Measurements from ENCODE around the gene BLZF1.

Gene BLZF1

DNA sequence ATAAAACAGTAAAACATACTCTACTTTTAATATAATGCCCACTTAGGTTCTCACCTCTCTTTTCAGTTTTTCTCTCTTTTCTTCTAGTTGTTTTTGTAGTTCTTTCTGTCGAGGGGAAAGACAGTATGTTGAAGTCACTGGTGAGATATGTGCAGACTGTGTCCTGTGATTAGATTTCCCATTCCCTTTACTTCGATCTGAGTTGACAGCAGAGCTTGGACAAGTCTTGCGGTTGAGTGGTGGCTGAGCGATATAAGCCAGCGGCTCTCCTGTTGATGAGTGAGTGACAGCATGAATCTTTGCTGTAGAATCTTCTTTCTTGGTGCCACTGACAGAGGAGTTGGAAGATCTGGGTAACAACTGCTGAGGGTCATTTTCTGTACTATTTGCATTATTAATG, 53.3 kb downstream of the BLZF1 start:
- TF ChIP-seq CTCF (IDR thresholded peaks at IDR 0.05; ENCODE audit: low read depth, low read length, poor library complexity, severe bottlenecking) = no peak
- no peak for TF ChIP-seq EZH2phosphoT487 (IDR thresholded peaks at IDR 0.05; ENCODE audit: borderline replicate concordance, low read length)
- H3K9me3 ChIP-seq (ENCODE audit: control insufficient read depth, insufficient read depth, low read length) = no peaks in the 10 kb centered on the region
- no peaks in the 10 kb centered on the region for H3K9me2 ChIP-seq (replicated peaks; ENCODE audit: control insufficient read depth, low read length)

DNA sequence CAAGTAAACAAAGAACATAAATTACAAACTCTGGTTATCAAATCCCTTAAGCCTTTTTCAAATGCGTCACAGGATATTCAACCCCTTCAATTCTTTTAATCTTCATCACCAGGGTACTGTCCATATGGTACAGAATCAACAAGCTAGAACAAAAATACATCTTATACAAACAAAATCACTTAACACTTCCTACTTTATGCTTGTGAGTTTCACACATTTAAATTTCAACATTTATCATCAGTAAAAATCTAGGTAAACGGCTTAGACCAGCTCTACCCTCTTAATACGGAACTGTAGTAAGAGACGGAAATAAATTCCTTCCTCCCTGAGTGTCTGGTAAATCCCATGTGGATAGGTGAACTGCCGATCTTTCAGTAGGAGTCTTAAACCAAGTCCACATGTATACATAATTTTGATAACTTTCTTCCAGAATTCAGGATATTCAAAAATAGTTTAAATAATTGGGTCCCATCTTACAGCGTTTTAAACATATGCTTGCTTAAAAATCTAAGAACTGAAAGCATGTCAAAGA, 58.2 kb downstream of the BLZF1 start:
- TF ChIP-seq EZH2phosphoT487 (IDR thresholded peaks at IDR 0.05; ENCODE audit: borderline replicate concordance, low read length) (no peak), CTCF (IDR thresholded peaks at IDR 0.05; ENCODE audit: low read depth, low read length, poor library complexity, severe bottlenecking) (no peak)
- H3K9me3 ChIP-seq (ENCODE audit: control insufficient read depth, insufficient read depth, low read length) = no peaks in the 10 kb centered on the region
- no peaks in the 10 kb centered on the region for H3K27me3 ChIP-seq (ENCODE audit: control insufficient read depth, low read length)
- peak overlapping the region; percentile 86 for H3K4me2 ChIP-seq (ENCODE audit: low read length)
- H3K36me3 ChIP-seq (ENCODE audit: control insufficient read depth, low read length) = no peaks in the 10 kb centered on the region
- no peaks in the 10 kb centered on the region for H3F3A ChIP-seq (ENCODE audit: control insufficient read depth, insufficient read depth)
- no peak overlapping the region for H3K27ac ChIP-seq (ENCODE audit: low read depth, low read length)
- H3K4me3 ChIP-seq (ENCODE audit: low read length) = peak overlapping the region; percentile 82
- peaks cover 19% of the 10 kb centered on the region for H3K4me1 ChIP-seq (ENCODE audit: control insufficient read depth, low read length)
- no peaks in the 10 kb centered on the region for H4K20me1 ChIP-seq (ENCODE audit: control insufficient read depth, insufficient read depth, low read depth, low read length)
- no peaks in the 10 kb centered on the region for H3K9me2 ChIP-seq (replicated peaks; ENCODE audit: control insufficient read depth, low read length)
- H3K79me2 ChIP-seq (ENCODE audit: control insufficient read depth, low read length) = no peaks in the 10 kb centered on the region

More for the DNA sequence above, 53.3 kb downstream of the BLZF1 start:
- no peaks in the 10 kb centered on the region for H3F3A ChIP-seq (ENCODE audit: control insufficient read depth, insufficient read depth)
- H3K4me1 ChIP-seq (ENCODE audit: control insufficient read depth, low read length) = peaks cover 4% of the 10 kb centered on the region
- no peak overlapping the region for H3K4me3 ChIP-seq (ENCODE audit: low read length)
- no peak overlapping the region for H3K27ac ChIP-seq (ENCODE audit: low read depth, low read length)
- H3K36me3 ChIP-seq (ENCODE audit: control insufficient read depth, low read length) = no peaks in the 10 kb centered on the region
- H3K27me3 ChIP-seq (ENCODE audit: control insufficient read depth, low read length) = no peaks in the 10 kb centered on the region
- H3K4me2 ChIP-seq (ENCODE audit: low read length) = no peak overlapping the region
- no peaks in the 10 kb centered on the region for H4K20me1 ChIP-seq (ENCODE audit: control insufficient read depth, insufficient read depth, low read depth, low read length)
- H3K79me2 ChIP-seq (ENCODE audit: control insufficient read depth, low read length) = no peaks in the 10 kb centered on the region

GRCh38 chr1:169427081-169427641, 59.2 kb downstream of the BLZF1 start, which contains the start of gene CCDC181:
Gene CCDC181, minus strand, starts transcription at chr1:169427474. Its CDS starts 2,547 bp downstream, at chr1:169424927.
- Histone ChIP-seq H3K9me2 (replicated peaks; ENCODE audit: control insufficient read depth, low read length) (no peaks in the 10 kb centered on the region), H3K79me2 (ENCODE audit: control insufficient read depth, low read length) (no peaks in the 10 kb centered on the region), H4K20me1 (ENCODE audit: control insufficient read depth, insufficient read depth, low read depth, low read length) (no peaks in the 10 kb centered on the region), H3K36me3 (ENCODE audit: control insufficient read depth, low read length) (no peaks in the 10 kb centered on the region), H3K27ac (ENCODE audit: low read depth, low read length) (no peak within 1 kb of the TSS), H3K9me3 (ENCODE audit: control insufficient read depth, insufficient read depth, low read length) (0 out of 2 replicates have a peak, but pooled peaks cover 3% of the 10 kb centered on the region), H3F3A (ENCODE audit: control insufficient read depth, insufficient read depth) (no peaks in the 10 kb centered on the region), H3K4me3 (ENCODE audit: low read length) (peak within 1 kb of the TSS; percentile 82), H3K4me2 (ENCODE audit: low read length) (peak within 1 kb of the TSS; percentile 86), H3K4me1 (ENCODE audit: control insufficient read depth, low read length) (peaks cover 19% of the 10 kb centered on the region), H3K27me3 (ENCODE audit: control insufficient read depth, low read length) (no peaks in the 10 kb centered on the region)
- TF ChIP-seq CTCF (IDR thresholded peaks at IDR 0.05; ENCODE audit: low read depth, low read length, poor library complexity, severe bottlenecking) (no peak), EZH2phosphoT487 (IDR thresholded peaks at IDR 0.05; ENCODE audit: borderline replicate concordance, low read length) (no peak)
